Parathyroid adenoma (tissue), 2 donors: ENCODE data around the gene FRMPD1.

Source experiments
- H2AFZ ChIP-seq: fragments of 300-600 bp; sonication (generic); one replicate; pipeline ENCODE4 v1.7.0; 2017; ENCODE audit warnings: antibody characterized with exemption, mild to moderate bottlenecking
- H3K27ac ChIP-seq: fragments of 300-600 bp; sonication (generic); one replicate; pipeline ENCODE4 v1.7.0; 2017
- H3K27me3 ChIP-seq: fragments of 300-600 bp; sonication (generic); one replicate; pipeline ENCODE4 v1.7.0; 2017; ENCODE audit warnings: low read length; ENCODE audit not compliant: control insufficient read depth, insufficient read depth
- H3K36me3 ChIP-seq: fragments of 300-600 bp; sonication (generic); one replicate; pipeline ENCODE4 v1.7.0; 2017; ENCODE audit warnings: low read length; ENCODE audit not compliant: control insufficient read depth, insufficient read depth
- H3K4me1 ChIP-seq: fragments of 300-600 bp; sonication (generic); one replicate; pipeline ENCODE4 v1.7.0; 2017; ENCODE audit warnings: control low read depth
- H3K4me2 ChIP-seq: fragments of 300-600 bp; sonication (generic); one replicate; pipeline ENCODE4 v1.7.0; 2017; ENCODE audit warnings: low read length
- H3K4me3 ChIP-seq: fragments of 300-600 bp; sonication (generic); one replicate; pipeline ENCODE4 v1.7.0; 2017; ENCODE audit warnings: low read depth, low read length
- H3K79me2 ChIP-seq: fragments of 300-600 bp; sonication (generic); one replicate; pipeline ENCODE4 v1.7.0; 2017; ENCODE audit warnings: control low read depth
- H3K9ac ChIP-seq: fragments of 300-600 bp; sonication (generic); one replicate; pipeline ENCODE4 v1.7.0; 2017; ENCODE audit warnings: mild to moderate bottlenecking
- H3K9me3 ChIP-seq: fragments of 300-600 bp; sonication (generic); one replicate; pipeline ENCODE4 v1.7.0; 2017; ENCODE audit warnings: low read length; ENCODE audit not compliant: control insufficient read depth
- TF ChIP-seq, protein P1 (sequence below): fragments of 300-600 bp; sonication (generic); IDR thresholded peaks from one replicate; pipeline ENCODE4 v1.7.0; 2017; ENCODE audit warnings: antibody characterized with exemption, mild to moderate bottlenecking
- donor health status: primary hyperparathyroidism.

Gene FRMPD1

GRCh38 chr9:37663926-37664325, 13.2 kb downstream of the FRMPD1 start:
- Histone ChIP-seq H3K36me3 (no peaks in the 10 kb centered on the region), H3K27me3 (no peaks in the 10 kb centered on the region), H3K4me3 (no peak overlapping the region), H3K27ac (no peak overlapping the region), H3K9ac (no peak overlapping the region), H2AFZ (no peak overlapping the region), H3K9me3 (no peaks in the 10 kb centered on the region), H3K79me2 (no peaks in the 10 kb centered on the region), H3K4me1 (no peaks in the 10 kb centered on the region), H3K4me2 (no peak overlapping the region)
- TF ChIP-seq, protein P1, sequence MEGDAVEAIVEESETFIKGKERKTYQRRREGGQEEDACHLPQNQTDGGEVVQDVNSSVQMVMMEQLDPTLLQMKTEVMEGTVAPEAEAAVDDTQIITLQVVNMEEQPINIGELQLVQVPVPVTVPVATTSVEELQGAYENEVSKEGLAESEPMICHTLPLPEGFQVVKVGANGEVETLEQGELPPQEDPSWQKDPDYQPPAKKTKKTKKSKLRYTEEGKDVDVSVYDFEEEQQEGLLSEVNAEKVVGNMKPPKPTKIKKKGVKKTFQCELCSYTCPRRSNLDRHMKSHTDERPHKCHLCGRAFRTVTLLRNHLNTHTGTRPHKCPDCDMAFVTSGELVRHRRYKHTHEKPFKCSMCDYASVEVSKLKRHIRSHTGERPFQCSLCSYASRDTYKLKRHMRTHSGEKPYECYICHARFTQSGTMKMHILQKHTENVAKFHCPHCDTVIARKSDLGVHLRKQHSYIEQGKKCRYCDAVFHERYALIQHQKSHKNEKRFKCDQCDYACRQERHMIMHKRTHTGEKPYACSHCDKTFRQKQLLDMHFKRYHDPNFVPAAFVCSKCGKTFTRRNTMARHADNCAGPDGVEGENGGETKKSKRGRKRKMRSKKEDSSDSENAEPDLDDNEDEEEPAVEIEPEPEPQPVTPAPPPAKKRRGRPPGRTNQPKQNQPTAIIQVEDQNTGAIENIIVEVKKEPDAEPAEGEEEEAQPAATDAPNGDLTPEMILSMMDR: no peak

DNA sequence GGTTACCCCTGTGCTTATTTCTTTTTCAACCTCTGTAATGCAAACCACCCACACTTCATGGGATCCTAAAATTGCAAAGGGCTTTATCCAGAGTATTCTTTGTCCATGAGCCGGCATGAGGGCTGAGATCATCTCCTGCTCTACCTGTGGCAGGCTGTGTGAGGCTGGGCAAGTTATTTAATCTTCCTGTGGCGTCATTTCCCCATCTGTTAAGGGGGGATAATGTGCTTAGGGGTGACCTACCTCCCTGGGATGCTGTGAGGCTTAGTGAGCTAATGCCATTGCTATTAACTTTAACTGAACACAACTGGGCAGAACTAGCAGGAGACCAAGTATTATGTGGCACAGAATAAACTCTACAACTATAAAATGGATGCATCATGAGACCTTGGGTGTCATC, 17.0 kb downstream of the FRMPD1 start:
- no peaks in the 10 kb centered on the region for H3K4me1 ChIP-seq
- H3K36me3 ChIP-seq: no peaks in the 10 kb centered on the region
- H2AFZ ChIP-seq: no peak overlapping the region
- H3K27me3 ChIP-seq: no peaks in the 10 kb centered on the region
- peaks cover 2% of the 10 kb centered on the region for H3K79me2 ChIP-seq
- TF ChIP-seq, protein P1: no peak
- no peak overlapping the region for H3K27ac ChIP-seq
- no peaks in the 10 kb centered on the region for H3K9me3 ChIP-seq
- H3K4me2 ChIP-seq: no peak overlapping the region
- no peak overlapping the region for H3K4me3 ChIP-seq
- H3K9ac ChIP-seq: no peak overlapping the region

GRCh38 chr9:37668116-37668601, 17.4 kb downstream of the FRMPD1 start:
- Histone ChIP-seq H3K27me3 (no peaks in the 10 kb centered on the region), H3K4me2 (no peak overlapping the region), H3K9ac (no peak overlapping the region), H3K27ac (no peak overlapping the region), H3K36me3 (no peaks in the 10 kb centered on the region), H3K4me3 (no peak overlapping the region), H3K9me3 (no peaks in the 10 kb centered on the region), H3K4me1 (no peaks in the 10 kb centered on the region), H2AFZ (no peak overlapping the region), H3K79me2 (peaks cover 2% of the 10 kb centered on the region)
- TF ChIP-seq, protein P1: no peak

DNA sequence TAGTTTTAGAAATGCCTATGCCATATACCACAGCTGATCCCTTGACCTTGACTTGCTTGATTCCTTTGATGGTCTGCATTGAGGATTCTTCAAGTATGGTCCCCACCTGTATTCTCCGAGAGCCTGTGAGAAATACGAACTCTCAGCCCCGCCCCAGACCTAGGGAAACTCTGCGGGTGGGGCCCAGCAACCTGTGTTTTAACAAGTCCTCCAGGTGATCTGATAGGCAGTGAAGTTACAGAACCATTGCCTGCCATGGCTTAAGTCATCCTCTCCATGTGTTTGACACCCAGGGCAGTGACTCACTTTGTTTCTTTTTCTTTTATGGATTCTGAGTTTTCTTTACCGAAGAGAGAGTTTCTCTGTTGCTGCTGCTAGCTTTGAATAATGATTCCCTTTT, 18.5 kb downstream of the FRMPD1 start:
- no peak overlapping the region for H3K27ac ChIP-seq
- TF ChIP-seq, protein P1: no peak
- no peaks in the 10 kb centered on the region for H3K9me3 ChIP-seq
- no peaks in the 10 kb centered on the region for H3K4me1 ChIP-seq
- no peaks in the 10 kb centered on the region for H3K27me3 ChIP-seq
- no peaks in the 10 kb centered on the region for H3K36me3 ChIP-seq
- H3K9ac ChIP-seq: no peak overlapping the region
- peaks cover 2% of the 10 kb centered on the region for H3K79me2 ChIP-seq
- H3K4me2 ChIP-seq: no peak overlapping the region
- no peak overlapping the region for H2AFZ ChIP-seq
- no peak overlapping the region for H3K4me3 ChIP-seq

DNA sequence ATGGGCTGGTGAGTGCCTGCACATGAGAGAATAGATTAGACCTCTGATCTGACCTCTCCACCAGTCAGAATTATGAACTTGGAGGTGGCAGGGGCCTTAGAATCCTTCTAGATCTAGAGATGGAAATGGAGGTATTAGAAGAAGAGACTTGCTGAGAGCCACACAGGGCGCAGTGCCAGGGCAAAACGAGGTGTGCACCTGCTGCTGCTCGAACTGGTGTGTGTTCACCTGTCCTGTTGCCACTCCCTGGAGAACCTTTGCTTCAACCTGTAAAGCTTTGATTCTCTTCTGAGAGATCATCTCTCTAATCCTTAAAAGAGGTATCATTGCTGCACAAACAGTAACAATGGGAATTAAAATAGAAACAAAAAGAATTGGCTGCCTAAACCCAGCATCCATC, 24.9 kb downstream of the FRMPD1 start:
- Histone ChIP-seq H3K27ac (no peak overlapping the region), H3K27me3 (no peaks in the 10 kb centered on the region), H3K4me2 (no peak overlapping the region), H3K36me3 (no peaks in the 10 kb centered on the region), H3K9ac (no peak overlapping the region), H3K4me3 (no peak overlapping the region), H3K4me1 (no peaks in the 10 kb centered on the region), H3K79me2 (peaks cover 2% of the 10 kb centered on the region), H2AFZ (no peak overlapping the region), H3K9me3 (no peaks in the 10 kb centered on the region)
- TF ChIP-seq, protein P1: no peak
